ENCODE measurements around the gene CCT6A. TPM values are rescaled to one million over a fixed set of nuclear protein-coding genes. Genes with fewer than 3 reads are reported as not detected.
"Not testable (repeated sequence)": the region's sequence is repeated elsewhere in the genome, so short reads cannot be mapped to it uniquely, and the experiment has no call there.

Gene CCT6A
- 308 TPM in 2 replicates for total RNA-seq

GRCh38 chr7:56051339-56052191 lies at the start of gene CCT6A, which contains the start of gene PSPH:
Gene CCT6A (plus strand): TSS chr7:56051765. CDS start chr7:56051849, 84 bp downstream.
Gene PSPH (minus strand): TSS chr7:56051444. CDS start chr7:56021212, 30,232 bp downstream.
- peak; percentile 89 for DNase-seq (ENCODE audit: low spot score)
- intact Hi-C loops (cut with micrococcal nuclease): loop anchor here (1.0 to 5.0 kb wide), 12 partner anchors 13 to 685 kb away; partner anchors contain the start of genes CHCHD2, MRPS17, NIPSNAP2 and SUMF2
- H3K4me1 Mint-ChIP-seq (ENCODE audit: low read depth): peaks cover 46% of the 10 kb centered on the region
- H3K36me3 Mint-ChIP-seq (ENCODE audit: low read depth): peaks cover 31% of the 10 kb centered on the region
- H3K27me3 Mint-ChIP-seq (ENCODE audit: insufficient read depth): no peaks in the 10 kb centered on the region
- H3K27ac Mint-ChIP-seq: peak within 1 kb of the TSS; percentile 95
- H3K9me3 Mint-ChIP-seq: no peaks in the 10 kb centered on the region
- H3K4me3 Mint-ChIP-seq: peak within 1 kb of the TSS; percentile 97

GRCh38 chr7:56003749-56004148 lies 47.8 kb upstream of the CCT6A start:
- Mint-ChIP-seq H3K4me1 (ENCODE audit: low read depth) (peaks cover 15% of the 10 kb centered on the region), H3K9me3 (no peaks in the 10 kb centered on the region), H3K4me3 (no peak overlapping the region), H3K36me3 (ENCODE audit: low read depth) (peaks cover 9% of the 10 kb centered on the region), H3K27me3 (ENCODE audit: insufficient read depth) (no peaks in the 10 kb centered on the region), H3K27ac (no peak overlapping the region)
- no peak for DNase-seq (ENCODE audit: low spot score)
- intact Hi-C loops (cut with micrococcal nuclease): loop anchor here (1.0 to 2.0 kb wide), 2 partner anchors 61 to 362 kb away; partner anchors contain the start of gene SUMF2

GRCh38 chr7:56007167-56007652 lies 44.4 kb upstream of the CCT6A start:
- H3K4me1 Mint-ChIP-seq (ENCODE audit: low read depth): no peaks in the 10 kb centered on the region
- no peak overlapping the region for H3K4me3 Mint-ChIP-seq
- DNase-seq (ENCODE audit: low spot score): no peak
- no peaks in the 10 kb centered on the region for H3K9me3 Mint-ChIP-seq
- H3K36me3 Mint-ChIP-seq (ENCODE audit: low read depth): no peaks in the 10 kb centered on the region
- no peak overlapping the region for H3K27ac Mint-ChIP-seq
- H3K27me3 Mint-ChIP-seq (ENCODE audit: insufficient read depth): no peaks in the 10 kb centered on the region
- intact Hi-C loops (cut with micrococcal nuclease): no loop called here

- intact Hi-C loops (cut with micrococcal nuclease): no loop called here
These were observed 43.7 kb upstream of the CCT6A start for GRCh38 chr7:56007891-56008290.

GRCh38 chr7:56009695-56010094 lies 41.9 kb upstream of the CCT6A start:
- intact Hi-C loops (cut with micrococcal nuclease): no loop called here
- DNase-seq (ENCODE audit: low spot score): no peak
- H3K27ac Mint-ChIP-seq: no peak overlapping the region
- peaks cover 5% of the 10 kb centered on the region for H3K36me3 Mint-ChIP-seq (ENCODE audit: low read depth)
- H3K4me3 Mint-ChIP-seq: no peak overlapping the region
- no peaks in the 10 kb centered on the region for H3K4me1 Mint-ChIP-seq (ENCODE audit: low read depth)
- H3K27me3 Mint-ChIP-seq (ENCODE audit: insufficient read depth): no peaks in the 10 kb centered on the region
- no peaks in the 10 kb centered on the region for H3K9me3 Mint-ChIP-seq

More at GRCh38 chr7:56007891-56008290, 43.7 kb upstream of the CCT6A start:
- no peak for DNase-seq (ENCODE audit: low spot score)
- Mint-ChIP-seq H3K36me3 (ENCODE audit: low read depth) (no peaks in the 10 kb centered on the region), H3K27ac (no peak overlapping the region), H3K4me1 (ENCODE audit: low read depth) (no peaks in the 10 kb centered on the region), H3K4me3 (no peak overlapping the region), H3K9me3 (no peaks in the 10 kb centered on the region), H3K27me3 (ENCODE audit: insufficient read depth) (no peaks in the 10 kb centered on the region)

GRCh38 chr7:56017015-56017414 lies 34.5 kb upstream of the CCT6A start:
- H3K27me3 Mint-ChIP-seq (ENCODE audit: insufficient read depth); H3K4me1 Mint-ChIP-seq (ENCODE audit: low read depth); intact Hi-C loops (cut with micrococcal nuclease); H3K4me3 Mint-ChIP-seq; H3K27ac Mint-ChIP-seq; H3K9me3 Mint-ChIP-seq; DNase-seq (ENCODE audit: low spot score): not testable (repeated sequence)
- H3K36me3 Mint-ChIP-seq (ENCODE audit: low read depth): peaks cover 11% of the 10 kb centered on the region

- Mint-ChIP-seq H3K9me3 (no peaks in the 10 kb centered on the region), H3K27ac (no peak overlapping the region), H3K4me3 (no peak overlapping the region), H3K36me3 (ENCODE audit: low read depth) (peaks cover 6% of the 10 kb centered on the region), H3K27me3 (ENCODE audit: insufficient read depth) (no peaks in the 10 kb centered on the region), H3K4me1 (ENCODE audit: low read depth) (no peaks in the 10 kb centered on the region)
- intact Hi-C loops (cut with micrococcal nuclease): no loop called here
- DNase-seq (ENCODE audit: low spot score): no peak
These were observed 32.1 kb upstream of the CCT6A start for GRCh38 chr7:56019501-56019900.

GRCh38 chr7:56023500-56023899 lies 28.1 kb upstream of the CCT6A start:
- Mint-ChIP-seq H3K9me3 (no peaks in the 10 kb centered on the region), H3K36me3 (ENCODE audit: low read depth) (peaks cover 6% of the 10 kb centered on the region), H3K27me3 (ENCODE audit: insufficient read depth) (no peaks in the 10 kb centered on the region), H3K4me3 (no peak overlapping the region), H3K27ac (no peak overlapping the region), H3K4me1 (ENCODE audit: low read depth) (no peaks in the 10 kb centered on the region)
- DNase-seq (ENCODE audit: low spot score): no peak
- intact Hi-C loops (cut with micrococcal nuclease): no loop called here

GRCh38 chr7:56026538-56026937 lies 25.0 kb upstream of the CCT6A start:
- intact Hi-C loops (cut with micrococcal nuclease): no loop called here
- H3K27me3 Mint-ChIP-seq (ENCODE audit: insufficient read depth): no peaks in the 10 kb centered on the region
- peaks cover 2% of the 10 kb centered on the region for H3K36me3 Mint-ChIP-seq (ENCODE audit: low read depth)
- peaks cover 3% of the 10 kb centered on the region for H3K4me1 Mint-ChIP-seq (ENCODE audit: low read depth)
- no peak overlapping the region for H3K27ac Mint-ChIP-seq
- no peaks in the 10 kb centered on the region for H3K9me3 Mint-ChIP-seq
- DNase-seq (ENCODE audit: low spot score): no peak
- no peak overlapping the region for H3K4me3 Mint-ChIP-seq

GRCh38 chr7:56028942-56029630 lies 22.5 kb upstream of the CCT6A start:
- Mint-ChIP-seq H3K9me3 (no peaks in the 10 kb centered on the region), H3K27me3 (ENCODE audit: insufficient read depth) (no peaks in the 10 kb centered on the region), H3K4me3 (no peak overlapping the region), H3K27ac (no peak overlapping the region), H3K36me3 (ENCODE audit: low read depth) (peaks cover 6% of the 10 kb centered on the region), H3K4me1 (ENCODE audit: low read depth) (peaks cover 15% of the 10 kb centered on the region)
- intact Hi-C loops (cut with micrococcal nuclease): no loop called here
- DNase-seq (ENCODE audit: low spot score): no peak

- H3K27ac Mint-ChIP-seq: no peak overlapping the region
- no peak overlapping the region for H3K4me3 Mint-ChIP-seq
- H3K4me1 Mint-ChIP-seq (ENCODE audit: low read depth): peaks cover 15% of the 10 kb centered on the region
- H3K27me3 Mint-ChIP-seq (ENCODE audit: insufficient read depth): no peaks in the 10 kb centered on the region
- no peak for DNase-seq (ENCODE audit: low spot score)
- H3K36me3 Mint-ChIP-seq (ENCODE audit: low read depth): peaks cover 6% of the 10 kb centered on the region
- intact Hi-C loops (cut with micrococcal nuclease): no loop called here
- no peaks in the 10 kb centered on the region for H3K9me3 Mint-ChIP-seq
These were observed 21.2 kb upstream of the CCT6A start for GRCh38 chr7:56030340-56030739.

GRCh38 chr7:56031556-56031955 lies 20.0 kb upstream of the CCT6A start:
- H3K27ac Mint-ChIP-seq; H3K9me3 Mint-ChIP-seq; intact Hi-C loops (cut with micrococcal nuclease); DNase-seq (ENCODE audit: low spot score); H3K27me3 Mint-ChIP-seq (ENCODE audit: insufficient read depth); H3K36me3 Mint-ChIP-seq (ENCODE audit: low read depth): not testable (repeated sequence)
- peak overlapping the region; percentile 3 for H3K4me3 Mint-ChIP-seq
- H3K4me1 Mint-ChIP-seq (ENCODE audit: low read depth): peaks cover 15% of the 10 kb centered on the region

- H3K27me3 Mint-ChIP-seq (ENCODE audit: insufficient read depth); DNase-seq (ENCODE audit: low spot score); intact Hi-C loops (cut with micrococcal nuclease); H3K27ac Mint-ChIP-seq; H3K4me3 Mint-ChIP-seq; H3K9me3 Mint-ChIP-seq; H3K36me3 Mint-ChIP-seq (ENCODE audit: low read depth): not testable (repeated sequence)
- H3K4me1 Mint-ChIP-seq (ENCODE audit: low read depth): peaks cover 15% of the 10 kb centered on the region
These were observed 19.0 kb upstream of the CCT6A start for GRCh38 chr7:56032578-56032977.

All from activated T-helper 1 cell treated with anti-CD3 and anti-CD28 coated beads, Interleukin-12 subunit alpha, Interleukin-12 subunit beta, Interleukin-2, Interleukin-4 antibody, amounts not matched to agents 30 ng/mL and 10 ng/mL and 1 ng/mL, durations not matched to agents 14 hours and 24 hours and 36 hours (primary cell).